H9 (cell line): ENCODE results near the gene PDE4B. TPM values are rescaled to one million over a fixed set of nuclear protein-coding genes. Genes with fewer than 3 reads are reported as not detected.

Source experiments
- DNase-seq: peaks from one replicate; pipeline ENCODE4 v3.0.0-alpha.2; 2017
- H2AFZ ChIP-seq: one replicate; pipeline ENCODE4 v1.6.1; 2013; ENCODE audit warnings: mild to moderate bottlenecking, low read length, control low read depth, moderate library complexity
- H2AK5ac ChIP-seq: 2 replicates; pipeline ENCODE4 v1.6.1; 2013; ENCODE audit warnings: low read length, control low read depth, mixed read lengths; ENCODE audit not compliant: insufficient read length
- H2BK120ac ChIP-seq: one replicate; pipeline ENCODE4 v1.6.1; 2013; ENCODE audit warnings: low read depth, mild to moderate bottlenecking, low read length, control low read depth, inconsistent platforms; ENCODE audit not compliant: poor library complexity, severe bottlenecking
- H2BK12ac ChIP-seq: 2 replicates; pipeline ENCODE4 v1.6.1; 2013; ENCODE audit warnings: low read length, control low read depth, mixed read lengths, low read depth; ENCODE audit not compliant: insufficient read length
- H2BK15ac ChIP-seq: 2 replicates; pipeline ENCODE4 v1.6.1; 2013; ENCODE audit warnings: low read depth, low read length, control low read depth
- H2BK20ac ChIP-seq: one replicate; pipeline ENCODE4 v1.6.1; 2013; ENCODE audit warnings: low read depth, mild to moderate bottlenecking, low read length, control low read depth, inconsistent platforms; ENCODE audit not compliant: poor library complexity, severe bottlenecking
- H2BK5ac ChIP-seq: 2 replicates; pipeline ENCODE4 v1.6.1; 2013; ENCODE audit warnings: low read length, control low read depth, mixed read lengths; ENCODE audit not compliant: insufficient read length
- H3K14ac ChIP-seq: 2 replicates; pipeline ENCODE4 v1.6.1; 2013; ENCODE audit warnings: low read length, control low read depth; ENCODE audit not compliant: insufficient read depth
- H3K18ac ChIP-seq: 2 replicates; pipeline ENCODE4 v1.6.1; 2013; ENCODE audit warnings: low read depth, mild to moderate bottlenecking, mixed read lengths, low read length, control low read depth; ENCODE audit not compliant: insufficient read length
- H3K23ac ChIP-seq: 2 replicates; pipeline ENCODE4 v1.6.1; 2013; ENCODE audit warnings: low read length, control low read depth, mixed read lengths, low read depth; ENCODE audit not compliant: insufficient read length
- H3K23me2 ChIP-seq: 2 replicates; pipeline ENCODE4 v1.6.1; 2013; ENCODE audit warnings: low read depth, mild to moderate bottlenecking, mixed read lengths, low read length, control low read depth; ENCODE audit not compliant: insufficient read length, poor library complexity, severe bottlenecking
- H3K27ac ChIP-seq: 2 replicates; pipeline ENCODE4 v1.5.1; 2013; ENCODE audit warnings: low read length, control low read depth, mixed read lengths, low read depth; ENCODE audit not compliant: insufficient read length
- H3K27me3 ChIP-seq: 2 replicates; pipeline ENCODE4 v1.6.1; 2013; ENCODE audit warnings: low read length, control low read depth, inconsistent platforms; ENCODE audit not compliant: insufficient read depth
- H3K4ac ChIP-seq: 2 replicates; pipeline ENCODE4 v1.6.1; 2013; ENCODE audit warnings: low read depth, mild to moderate bottlenecking, control low read depth, inconsistent platforms, low read length, moderate library complexity
- H3K4me1 ChIP-seq: 2 replicates; pipeline ENCODE4 v1.6.1; 2013; ENCODE audit warnings: low read length, control low read depth, inconsistent platforms; ENCODE audit not compliant: insufficient read depth
- H3K4me2 ChIP-seq: 2 replicates; pipeline ENCODE4 v1.6.1; 2013; ENCODE audit warnings: low read length, control low read depth, mixed read lengths; ENCODE audit not compliant: insufficient read length, insufficient read depth
- H3K56ac ChIP-seq: 2 replicates; pipeline ENCODE4 v1.6.1; 2013; ENCODE audit warnings: low read depth, mild to moderate bottlenecking, mixed read lengths, low read length, control low read depth; ENCODE audit not compliant: insufficient read length
- H3K79me1 ChIP-seq: 2 replicates; pipeline ENCODE4 v1.6.1; 2013; ENCODE audit warnings: low read depth, mild to moderate bottlenecking, moderate library complexity, low read length, control low read depth, inconsistent platforms; ENCODE audit not compliant: insufficient read depth, poor library complexity, severe bottlenecking
- H3K79me2 ChIP-seq: 2 replicates; pipeline ENCODE4 v1.6.1; 2013; ENCODE audit warnings: low read length, control low read depth, inconsistent platforms; ENCODE audit not compliant: insufficient read depth
- H3K9ac ChIP-seq: 2 replicates; pipeline ENCODE4 v1.6.1; 2013; ENCODE audit warnings: low read length, control low read depth, mixed read lengths; ENCODE audit not compliant: insufficient read length; ENCODE audit errors: extremely low read depth
- H3K9me3 ChIP-seq: one replicate; pipeline ENCODE4 v1.6.1; 2013; ENCODE audit warnings: low read depth, low read length, inconsistent platforms; ENCODE audit not compliant: control insufficient read depth
- H3T11ph ChIP-seq: one replicate; pipeline ENCODE4 v1.6.1; 2013; ENCODE audit warnings: mild to moderate bottlenecking, low read length, control low read depth, inconsistent platforms
- H4K20me1 ChIP-seq: one replicate; pipeline ENCODE4 v1.6.1; 2013; ENCODE audit not compliant: control insufficient read depth, insufficient read length, insufficient read depth
- H4K5ac ChIP-seq: 2 replicates; pipeline ENCODE4 v1.6.1; 2013; ENCODE audit warnings: low read depth, mild to moderate bottlenecking, mixed read lengths, low read length, control low read depth; ENCODE audit not compliant: insufficient read length
- H4K8ac ChIP-seq: replicated peaks from 2 replicates; pipeline ENCODE4 v1.6.1; 2013; ENCODE audit warnings: low read length, control low read depth, mixed read lengths, low read depth; ENCODE audit not compliant: insufficient read length
- H4K91ac ChIP-seq: 2 replicates; pipeline ENCODE4 v1.6.1; 2013; ENCODE audit warnings: low read depth, mild to moderate bottlenecking, moderate library complexity, mixed read lengths, low read length, control low read depth; ENCODE audit not compliant: insufficient read length
- H3K27ac Mint-ChIP-seq, 3 experiments: 2 replicates in 2 of 3; 3 replicates in 1 of 3; pipeline ENCODE4 v1.8.0; 2020 to 2021; ENCODE audit warnings: mixed read lengths in 3 of 3, mild to moderate bottlenecking in 1 of 3, moderate library complexity in 1 of 3
- H3K27me3 Mint-ChIP-seq: 2 replicates; pipeline ENCODE4 v1.8.0; 2021; ENCODE audit warnings: low read depth, mild to moderate bottlenecking, moderate library complexity, mixed read lengths
- H3K36me3 Mint-ChIP-seq, 3 experiments: 2 replicates in 2 of 3; 3 replicates in 1 of 3; pipeline ENCODE4 v1.8.0; 2020 to 2021; ENCODE audit warnings: low read depth in 3 of 3, mixed read lengths in 3 of 3; ENCODE audit not compliant: insufficient read depth in 1 of 3
- H3K4me1 Mint-ChIP-seq, 2 experiments: 2 replicates each; pipeline ENCODE4 v1.8.0; 2020; ENCODE audit warnings: mixed read lengths in 2 of 2
- H3K4me3 Mint-ChIP-seq, 2 experiments: 2 replicates in 1 of 2; 3 replicates in 1 of 2; pipeline ENCODE4 v1.8.0; 2020 to 2021; ENCODE audit warnings: mild to moderate bottlenecking in 2 of 2, mixed read lengths in 2 of 2, moderate library complexity in 1 of 2
- H3K9me3 Mint-ChIP-seq, 2 experiments: 2 replicates in 1 of 2; 3 replicates in 1 of 2; pipeline ENCODE4 v1.8.0; 2020; ENCODE audit warnings: mild to moderate bottlenecking in 2 of 2, mixed read lengths in 2 of 2, moderate library complexity in 1 of 2
- CTCF ChIP-seq: fragments of 200-600 bp; sonication (generic); conservative IDR thresholded peaks from 3 replicates; pipeline ENCODE4 v1.8.0; 2021; ENCODE audit warnings: antibody characterized with exemption, mild to moderate bottlenecking
- WGBS: extraction: QIAGEN DNeasy Blood & Tissue Kit; methylation state at CpG from one replicate; pipeline ENCODE4 v1.1.7; 2013; ENCODE audit warnings: missing lambda C conversion rate, low lambda C conversion rate, mixed read lengths; ENCODE audit not compliant: insufficient read length; ENCODE audit errors: extremely low coverage; 5-methylcytosine and 5-hydroxymethylcytosine counted together
- total RNA-seq: library from RNA; stranded (reverse); gene quantifications from 2 replicates; pipeline ENCODE4 v1.2.1, GENCODE V29; 2021

The PDE4B gene
- total RNA-seq, 1 experiment from 2014 or later, result 19.8 TPM

- H3K23ac ChIP-seq, result no peak overlapping the region
- H3K9me3 ChIP-seq, result no peaks in the 10 kb centered on the region
- H4K20me1 ChIP-seq, result no peaks in the 10 kb centered on the region
- H3K4me1 ChIP-seq, result peaks cover 10% of the 10 kb centered on the region
- no peak overlapping the region for H4K91ac ChIP-seq
- H3K23me2 ChIP-seq, result no peaks in the 10 kb centered on the region
- no peak overlapping the region for H2AK5ac ChIP-seq
- no peaks in the 10 kb centered on the region for H3K79me2 ChIP-seq
- H2BK15ac ChIP-seq, result no peak overlapping the region
- no peak overlapping the region for H3K18ac ChIP-seq
- no peaks in the 10 kb centered on the region for H3K27me3 ChIP-seq
- H2BK120ac ChIP-seq, result no peak overlapping the region
- no peak overlapping the region for H2AFZ ChIP-seq
- DNase-seq, result no peak
- no peak overlapping the region for H3K4me2 ChIP-seq
- H3T11ph ChIP-seq, result no peak overlapping the region
- no peak overlapping the region for H3K14ac ChIP-seq
- WGBS, result no CpG with 5 or more reads among the region's 1 CpG
- H3K4ac ChIP-seq, result no peak overlapping the region
- H2BK5ac ChIP-seq, result no peak overlapping the region
- no peak for TF ChIP-seq CTCF
- no peak overlapping the region for H3K27ac ChIP-seq
- no peak overlapping the region for H3K27ac Mint-ChIP-seq
- H4K5ac ChIP-seq, result no peak overlapping the region
- no peak overlapping the region for H2BK20ac ChIP-seq
- H3K79me1 ChIP-seq, result no peaks in the 10 kb centered on the region
- H4K8ac ChIP-seq, result no peak overlapping the region
- H3K9me3 Mint-ChIP-seq, result no peaks in the 10 kb centered on the region
- H3K27me3 Mint-ChIP-seq, result no peaks in the 10 kb centered on the region
- H3K9ac ChIP-seq, result no peak overlapping the region
- peaks cover 35 to 37% of the 10 kb centered on the region in 2 experiments for H3K4me1 Mint-ChIP-seq
- no peak overlapping the region for H2BK12ac ChIP-seq
- no peak overlapping the region for H3K4me3 Mint-ChIP-seq
- no peaks in the 10 kb centered on the region for H3K36me3 Mint-ChIP-seq
- H3K56ac ChIP-seq, result no peak overlapping the region
These were observed 482.4 kb downstream of the PDE4B start for GRCh38 chr1:66275083-66275482.
